AG10803 (cell line): ENCODE data around the gene OBI1.

ENCODE experiments used
- DNase-seq: peaks from one replicate; pipeline ENCODE4 v3.0.0; 2010; ENCODE audit warnings: low read depth
- H3K4me3 ChIP-seq: 2 replicates; pipeline ENCODE4 v1.5.1; 2011; ENCODE audit warnings: mild to moderate bottlenecking, low read length, control low read depth
- TF ChIP-seq, protein P1 (sequence below): conservative IDR thresholded peaks from 2 replicates; pipeline ENCODE4 v1.5.1; 2011; ENCODE audit warnings: mild to moderate bottlenecking, low read length, control low read depth, inconsistent platforms

Gene OBI1

GRCh38 chr13:78638216-78638615 is 20.7 kb downstream of the OBI1 start:
- H3K4me3 ChIP-seq: no peak overlapping the region
- DNase-seq: no peak
- TF ChIP-seq, protein P1, sequence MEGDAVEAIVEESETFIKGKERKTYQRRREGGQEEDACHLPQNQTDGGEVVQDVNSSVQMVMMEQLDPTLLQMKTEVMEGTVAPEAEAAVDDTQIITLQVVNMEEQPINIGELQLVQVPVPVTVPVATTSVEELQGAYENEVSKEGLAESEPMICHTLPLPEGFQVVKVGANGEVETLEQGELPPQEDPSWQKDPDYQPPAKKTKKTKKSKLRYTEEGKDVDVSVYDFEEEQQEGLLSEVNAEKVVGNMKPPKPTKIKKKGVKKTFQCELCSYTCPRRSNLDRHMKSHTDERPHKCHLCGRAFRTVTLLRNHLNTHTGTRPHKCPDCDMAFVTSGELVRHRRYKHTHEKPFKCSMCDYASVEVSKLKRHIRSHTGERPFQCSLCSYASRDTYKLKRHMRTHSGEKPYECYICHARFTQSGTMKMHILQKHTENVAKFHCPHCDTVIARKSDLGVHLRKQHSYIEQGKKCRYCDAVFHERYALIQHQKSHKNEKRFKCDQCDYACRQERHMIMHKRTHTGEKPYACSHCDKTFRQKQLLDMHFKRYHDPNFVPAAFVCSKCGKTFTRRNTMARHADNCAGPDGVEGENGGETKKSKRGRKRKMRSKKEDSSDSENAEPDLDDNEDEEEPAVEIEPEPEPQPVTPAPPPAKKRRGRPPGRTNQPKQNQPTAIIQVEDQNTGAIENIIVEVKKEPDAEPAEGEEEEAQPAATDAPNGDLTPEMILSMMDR: no peak

- TF ChIP-seq, protein P1: no peak
- no peak for DNase-seq
- no peak overlapping the region for H3K4me3 ChIP-seq
Measured at GRCh38 chr13:78636495-78636894, 22.5 kb downstream of the OBI1 start.

DNA sequence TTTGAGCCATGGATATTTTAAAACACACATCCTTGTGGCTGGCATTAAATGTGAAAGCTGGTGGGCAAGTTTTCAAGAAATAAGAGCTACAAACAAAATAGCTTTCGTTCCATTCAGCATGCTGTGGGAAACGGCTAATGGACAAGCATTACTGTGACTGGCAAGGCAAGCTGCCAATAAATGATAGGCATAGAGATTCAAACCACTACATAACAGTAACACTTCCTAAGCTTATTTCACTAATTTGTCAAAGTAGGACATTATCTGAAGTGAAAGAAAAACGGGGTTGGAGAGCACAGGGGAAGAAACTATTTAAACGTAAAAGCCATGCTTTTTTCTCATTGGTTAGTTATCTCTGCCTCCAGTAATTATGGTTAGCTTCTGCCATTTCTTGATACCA is 26.0 kb downstream of the OBI1 start:
- no peak for DNase-seq
- TF ChIP-seq, protein P1: no peak

GRCh38 chr13:78631077-78631476 is 27.9 kb downstream of the OBI1 start:
- H3K4me3 ChIP-seq: no peak overlapping the region
- no peak for DNase-seq

More for the DNA sequence above, 26.0 kb downstream of the OBI1 start:
- H3K4me3 ChIP-seq: no peak overlapping the region

DNA sequence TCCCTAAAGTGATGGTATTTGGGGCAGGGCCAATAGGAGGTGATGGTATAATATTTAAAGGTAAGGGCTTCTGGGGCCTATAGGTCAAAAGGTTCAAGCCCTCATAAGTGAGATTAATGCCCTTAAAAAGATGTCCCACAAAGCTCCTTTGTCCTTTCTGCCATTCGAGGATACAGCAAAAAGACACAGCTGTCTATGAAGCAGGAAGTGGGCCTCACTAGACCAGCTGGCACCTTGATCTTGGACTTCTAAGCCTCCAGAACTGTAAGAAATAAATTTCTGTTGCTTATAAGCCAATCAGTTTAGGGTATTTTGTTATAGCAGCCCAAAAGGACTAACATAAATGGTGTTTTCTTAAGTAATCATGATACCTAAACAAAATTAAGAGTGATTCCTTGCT is 28.4 kb downstream of the OBI1 start:
- TF ChIP-seq, protein P1: no peak
- no peak for DNase-seq
- no peak overlapping the region for H3K4me3 ChIP-seq

More at GRCh38 chr13:78631077-78631476, 27.9 kb downstream of the OBI1 start:
- TF ChIP-seq, protein P1: no peak

DNA sequence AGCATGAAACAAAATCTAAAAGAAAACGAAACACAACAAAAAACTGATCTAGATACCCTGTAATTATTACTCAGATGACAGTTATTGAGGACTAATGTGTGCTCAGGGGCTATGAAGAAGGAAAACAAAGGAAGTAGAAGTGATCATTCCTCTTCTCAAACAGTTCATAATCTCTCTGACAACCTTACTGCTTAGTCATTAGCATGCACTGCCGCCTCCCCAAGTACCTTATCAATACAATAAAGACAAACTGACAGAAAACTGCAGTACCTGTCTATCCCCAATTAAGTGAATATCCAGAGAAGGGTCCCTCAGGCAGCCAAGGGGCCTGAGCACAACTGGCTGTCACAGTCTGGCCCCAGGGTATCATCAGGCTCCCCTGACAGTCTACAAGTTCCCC is 33.6 kb downstream of the OBI1 start:
- TF ChIP-seq, protein P1: no peak
- no peak for DNase-seq
- no peak overlapping the region for H3K4me3 ChIP-seq

- H3K4me3 ChIP-seq: no peak overlapping the region
- DNase-seq: no peak
- TF ChIP-seq, protein P1: no peak
Measured at GRCh38 chr13:78623132-78623531, 35.8 kb downstream of the OBI1 start.
